ENCODE measurements around the gene SORL1.

Gene SORL1

DNA sequence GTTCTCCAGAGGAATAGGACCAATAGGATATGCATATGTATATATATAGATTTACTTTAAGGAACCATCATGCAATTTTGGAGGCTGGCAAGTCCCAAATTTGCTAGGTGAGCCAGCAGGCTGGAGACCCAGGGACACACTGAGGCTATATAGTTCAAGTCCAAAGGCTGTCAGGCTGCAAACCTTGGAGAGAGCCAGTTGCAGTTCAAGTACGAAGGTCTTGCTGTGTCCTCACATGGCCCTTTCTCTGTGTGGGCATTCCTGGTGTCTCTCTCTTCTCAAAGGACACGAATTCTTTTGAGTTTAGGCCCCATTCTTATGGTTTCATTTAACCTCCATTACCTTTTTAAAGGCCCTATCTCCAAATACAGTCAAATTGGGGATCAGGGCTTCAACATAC, 135.1 kb downstream of the SORL1 start:
- DNase-seq (ENCODE audit: low spot score) = no peak

DNA sequence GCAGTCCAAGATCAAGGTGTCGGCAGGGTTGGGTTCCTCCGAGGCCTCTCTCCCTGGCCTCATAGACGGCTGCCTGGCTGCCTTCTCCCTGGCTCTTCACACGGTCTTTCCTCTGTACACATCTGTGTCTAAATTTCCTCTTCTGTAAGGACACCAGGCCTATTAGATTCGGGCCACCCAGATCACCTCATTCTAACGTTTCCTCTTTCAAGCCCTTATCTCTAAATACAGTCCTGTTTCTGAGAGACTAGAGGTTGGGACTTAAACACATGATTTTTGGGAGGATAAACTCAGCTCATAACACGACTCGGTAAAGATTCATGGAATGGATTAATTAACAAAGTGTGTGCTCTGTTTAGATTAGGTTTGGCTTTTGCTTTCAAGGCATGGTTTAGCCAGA, 136.6 kb downstream of the SORL1 start:
- no peak for DNase-seq (ENCODE audit: low spot score)

DNA sequence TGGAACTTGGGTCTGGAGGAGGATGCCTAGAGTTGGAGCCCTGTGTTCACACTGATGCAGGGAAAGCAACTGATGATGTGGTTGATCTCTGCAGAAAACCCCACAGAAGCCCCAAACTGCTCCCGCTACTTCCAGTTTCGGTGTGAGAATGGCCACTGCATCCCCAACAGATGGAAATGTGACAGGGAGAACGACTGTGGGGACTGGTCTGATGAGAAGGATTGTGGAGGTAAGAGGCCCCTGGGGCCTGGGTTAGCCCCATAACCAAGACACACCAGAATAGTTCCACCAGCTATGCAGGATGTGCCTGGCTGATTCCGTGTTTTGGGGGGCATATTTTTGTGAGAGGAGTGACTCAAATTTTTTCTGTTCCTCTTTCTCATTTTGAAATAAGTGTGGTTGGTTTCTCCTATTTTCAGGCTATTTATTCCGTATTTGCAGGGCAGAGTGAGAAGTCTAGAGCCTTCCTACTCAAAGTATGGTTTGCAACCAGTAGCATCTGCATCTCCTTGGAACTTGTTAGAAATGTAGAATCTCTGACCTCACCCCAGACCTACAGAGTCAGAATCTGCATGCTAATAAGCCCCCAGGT, 137.9 kb downstream of the SORL1 start:
- DNase-seq (ENCODE audit: low spot score) = peak; percentile 44

DNA sequence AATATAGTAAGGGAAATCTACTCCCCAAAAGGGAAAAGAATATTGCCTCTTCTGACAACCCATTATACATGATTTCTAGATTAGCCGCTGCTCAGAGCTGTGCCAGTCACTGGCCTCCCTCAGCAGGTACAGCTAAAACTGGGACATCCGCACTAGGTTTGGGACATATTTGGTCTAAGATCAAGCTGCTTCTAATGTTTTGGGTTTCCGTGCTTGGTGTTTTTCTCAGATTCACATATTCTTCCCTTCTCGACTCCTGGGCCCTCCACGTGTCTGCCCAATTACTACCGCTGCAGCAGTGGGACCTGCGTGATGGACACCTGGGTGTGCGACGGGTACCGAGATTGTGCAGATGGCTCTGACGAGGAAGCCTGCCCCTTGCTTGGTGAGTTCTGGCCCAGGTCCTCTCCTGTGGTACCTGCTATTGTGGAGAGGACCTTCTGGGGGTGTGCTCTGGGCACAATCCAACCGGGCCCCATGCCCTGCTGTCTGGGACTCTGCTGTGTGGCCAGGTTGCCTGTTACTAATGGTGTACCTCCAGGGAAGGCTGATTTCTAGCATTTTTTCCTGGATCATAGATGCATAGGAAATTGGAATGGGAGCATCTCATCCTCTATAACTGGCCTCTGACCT, 138.8 kb downstream of the SORL1 start:
- DNase-seq (ENCODE audit: low spot score) = no peak

DNA sequence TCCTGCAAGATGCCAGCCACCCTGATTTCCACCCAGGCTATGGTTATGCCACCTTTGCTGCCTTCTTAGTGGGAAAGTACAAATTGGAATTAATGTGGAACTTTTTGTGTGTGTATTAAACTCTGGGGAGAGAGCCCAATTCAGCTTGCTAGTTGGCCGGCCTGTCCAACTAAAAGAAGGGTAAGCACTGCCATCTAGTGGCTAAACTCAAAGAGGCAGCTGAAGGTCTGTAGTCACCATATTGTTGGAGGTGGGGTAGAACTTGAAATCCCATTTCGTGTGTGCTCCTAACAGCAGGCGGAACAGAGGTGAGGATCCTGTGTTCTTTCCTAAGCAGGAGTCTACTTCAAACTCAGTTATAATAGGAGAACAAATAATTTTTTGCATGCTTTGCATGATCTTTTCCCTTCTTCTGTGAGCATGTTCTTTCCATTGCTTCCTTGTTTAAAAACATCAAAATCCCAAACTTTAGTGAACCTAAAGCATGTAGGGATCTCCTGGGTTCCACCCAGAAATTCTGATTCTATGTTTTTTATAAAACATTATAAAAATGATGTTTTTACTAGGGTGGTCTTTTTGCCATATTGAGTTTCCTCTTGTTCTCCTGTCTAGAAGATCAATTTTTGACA, 139.4 kb downstream of the SORL1 start:
- DNase-seq (ENCODE audit: low spot score) = peak; percentile 87

DNA sequence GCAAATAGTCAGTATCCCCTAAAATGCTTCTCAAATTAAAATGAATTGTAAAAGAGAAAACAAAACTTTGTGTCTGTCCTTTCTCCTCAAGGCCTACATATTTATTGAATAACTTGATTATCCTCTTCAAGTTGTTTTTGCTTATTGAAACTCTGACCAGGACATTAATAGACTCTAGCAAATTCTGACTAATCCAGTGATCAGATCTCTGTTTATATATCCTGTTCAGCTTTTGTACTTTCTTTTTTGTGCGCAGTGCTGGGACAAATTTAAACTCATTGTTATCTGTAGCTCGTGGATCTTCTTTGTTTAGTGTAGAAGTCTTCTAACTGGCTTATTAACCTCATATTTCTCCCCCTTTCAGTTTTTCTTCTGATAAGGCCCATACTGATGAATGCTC, 140.6 kb downstream of the SORL1 start:
- no peak for DNase-seq (ENCODE audit: low spot score)

DNA sequence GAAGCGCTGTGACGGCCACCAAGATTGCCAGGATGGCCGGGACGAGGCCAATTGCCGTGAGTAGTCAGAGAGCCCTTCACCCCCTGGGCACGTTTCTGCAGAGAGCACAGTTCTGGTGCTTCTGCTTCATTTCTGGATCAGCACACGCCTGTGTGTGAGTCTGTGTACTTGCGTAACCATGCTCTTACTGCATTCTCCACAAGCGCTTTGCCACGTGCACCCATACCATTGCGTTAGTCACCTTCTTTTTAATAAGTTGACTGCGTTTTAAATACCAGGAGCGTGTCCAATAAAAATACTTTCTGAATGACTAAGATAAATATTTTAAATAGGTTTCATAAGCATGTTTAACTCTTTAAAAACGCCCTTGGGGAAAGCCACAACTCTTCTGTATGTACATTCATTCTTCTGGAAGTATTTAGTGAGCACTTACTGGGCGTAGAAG, 143.6 kb downstream of the SORL1 start:
- no peak for DNase-seq (ENCODE audit: low spot score)

DNA sequence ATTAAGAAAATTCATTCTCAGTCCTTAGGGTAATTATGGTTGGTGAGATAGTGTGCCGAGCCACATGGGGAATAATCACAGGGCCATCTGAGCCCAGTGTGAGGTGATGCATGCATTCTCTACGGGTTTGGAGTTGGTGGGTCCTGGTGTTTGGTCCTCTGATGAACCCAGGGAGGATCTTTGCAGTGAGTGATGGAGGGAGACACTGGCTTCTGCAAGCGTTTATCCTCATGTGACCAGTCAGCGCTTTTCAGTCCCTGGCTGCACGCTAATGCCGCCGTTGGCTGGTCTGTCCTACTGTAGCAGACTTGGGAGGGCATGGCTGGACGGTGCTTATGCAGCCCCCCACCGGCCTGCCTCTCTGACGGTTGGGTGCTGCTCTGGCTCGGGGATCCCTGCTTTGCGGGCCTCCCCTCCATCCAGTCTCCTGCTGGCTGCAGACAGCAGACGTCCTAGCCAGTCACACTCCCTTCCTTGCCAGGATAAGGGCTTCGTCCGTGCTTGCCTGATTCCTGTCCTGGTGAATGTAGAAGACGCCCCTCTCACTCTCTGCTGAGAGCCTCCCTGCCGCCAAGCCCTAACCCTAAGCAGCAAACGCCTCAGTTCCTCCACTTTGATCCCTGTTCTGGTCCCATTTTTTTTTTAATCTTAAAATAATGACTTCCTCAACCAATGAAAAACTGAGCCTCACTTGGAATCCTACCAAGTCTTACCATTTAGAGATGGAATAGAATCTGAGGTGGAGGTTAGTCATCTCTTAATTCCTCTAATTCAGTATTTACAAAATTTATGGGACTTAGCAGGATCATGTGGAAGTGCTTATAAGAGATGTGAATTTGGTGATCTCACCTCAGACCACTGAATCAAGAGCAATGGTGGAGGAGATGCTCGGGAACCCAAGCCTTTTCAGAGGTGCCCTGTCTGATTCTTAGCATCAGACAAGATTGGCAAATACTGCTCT, 144.4 kb downstream of the SORL1 start:
- DNase-seq (ENCODE audit: low spot score) = no peak

DNA sequence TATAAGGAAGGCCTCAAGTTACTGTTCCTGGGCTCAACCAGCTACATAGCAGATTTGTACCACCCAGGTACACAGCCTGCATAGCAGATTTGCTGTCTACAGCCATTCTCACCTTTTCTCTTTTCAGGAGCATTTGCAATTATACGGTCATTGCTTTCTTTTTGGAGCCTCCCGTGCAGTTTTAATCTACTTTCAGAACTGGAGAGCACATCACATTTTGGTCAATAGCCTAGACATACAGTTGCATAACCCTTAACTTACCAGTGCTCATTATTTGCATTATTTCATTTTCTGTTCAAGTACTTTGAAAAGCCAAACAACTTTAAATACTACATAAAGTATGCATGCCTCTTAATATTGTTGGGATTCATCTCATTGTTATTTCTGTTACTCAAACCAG, 151.2 kb downstream of the SORL1 start:
- no peak for DNase-seq (ENCODE audit: low spot score)

DNA sequence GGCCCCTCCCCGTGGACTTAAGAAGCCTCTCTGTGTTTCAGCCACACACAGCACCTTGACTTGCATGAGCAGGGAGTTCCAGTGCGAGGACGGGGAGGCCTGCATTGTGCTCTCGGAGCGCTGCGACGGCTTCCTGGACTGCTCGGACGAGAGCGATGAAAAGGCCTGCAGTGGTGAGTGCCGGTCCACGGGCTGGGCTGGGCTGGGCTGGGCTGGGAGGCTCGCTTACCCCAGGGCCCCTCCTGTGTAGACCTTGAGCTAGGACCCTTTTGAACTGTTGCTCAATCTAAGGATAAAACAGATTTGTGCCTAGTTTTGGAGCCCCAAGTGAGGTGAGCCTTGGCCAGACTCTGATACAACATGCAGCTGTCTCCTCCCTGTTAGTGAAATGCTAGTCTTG, 152.0 kb downstream of the SORL1 start:
- no peak for DNase-seq (ENCODE audit: low spot score)

DNA sequence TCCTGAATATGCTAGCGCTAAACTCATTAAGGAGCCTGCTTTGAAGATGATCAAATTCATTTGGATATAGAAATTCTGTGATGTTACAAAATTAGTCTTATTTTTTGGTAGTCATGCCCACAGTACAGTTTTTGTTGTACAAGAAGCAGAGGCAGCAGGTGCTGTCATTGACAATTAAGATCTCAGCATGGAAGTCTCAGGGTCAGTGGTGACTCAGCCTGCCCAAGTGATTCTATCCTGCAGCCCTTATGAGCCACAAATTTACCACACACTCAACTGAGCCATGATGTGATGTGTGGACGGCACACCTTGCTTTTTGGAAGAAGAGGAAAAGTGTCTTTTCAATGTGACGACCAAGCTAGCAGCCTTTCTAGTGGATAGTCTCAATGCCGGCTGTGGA, 154.2 kb downstream of the SORL1 start:
- DNase-seq (ENCODE audit: low spot score) = no peak

DNA sequence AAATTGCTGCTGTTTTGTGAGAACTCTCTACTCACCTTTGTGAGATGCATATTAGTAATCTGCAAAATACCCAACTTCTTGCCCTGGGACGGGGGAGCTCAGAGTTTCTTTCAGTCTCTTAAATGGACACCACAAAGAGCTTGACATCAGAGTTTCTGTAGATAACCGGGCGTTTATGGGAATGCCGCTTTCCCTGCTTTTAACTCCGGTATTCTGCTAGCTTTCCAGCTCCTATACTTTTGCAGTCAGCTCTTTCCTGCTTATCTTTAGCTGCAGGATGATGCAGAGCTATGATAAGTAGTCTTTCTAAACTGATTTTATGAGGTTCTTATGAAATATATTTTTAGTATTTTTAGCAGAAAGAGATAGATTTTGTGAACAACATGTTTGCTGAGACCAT, 155.2 kb downstream of the SORL1 start:
- DNase-seq (ENCODE audit: low spot score) = no peak

DNA sequence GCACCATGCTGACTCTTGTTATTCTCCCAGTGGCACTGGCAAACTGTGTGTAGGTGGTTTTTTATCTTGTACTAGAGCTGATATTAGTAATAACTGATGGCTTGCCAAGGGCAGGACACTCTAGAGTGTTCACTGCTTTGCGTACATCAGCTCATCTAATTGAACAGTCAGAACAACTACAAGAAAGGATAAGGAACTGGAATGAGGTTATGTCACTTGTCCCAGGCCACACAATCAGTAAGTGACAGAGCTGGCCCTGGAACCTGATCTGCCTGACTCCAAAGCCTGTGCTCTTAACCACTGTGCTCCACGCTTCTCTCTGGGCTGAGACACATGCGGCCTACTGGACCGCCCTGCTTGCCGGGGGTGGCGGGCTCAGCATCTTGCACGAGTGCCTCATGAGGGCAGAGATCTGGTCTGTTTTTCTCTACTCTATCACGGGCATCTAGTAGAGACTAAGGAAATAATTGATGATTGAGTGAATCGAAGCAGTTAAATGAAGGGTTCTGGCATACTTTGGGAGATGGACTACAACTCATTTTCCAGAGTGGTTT, 156.5 kb downstream of the SORL1 start:
- DNase-seq (ENCODE audit: low spot score) = no peak

DNA sequence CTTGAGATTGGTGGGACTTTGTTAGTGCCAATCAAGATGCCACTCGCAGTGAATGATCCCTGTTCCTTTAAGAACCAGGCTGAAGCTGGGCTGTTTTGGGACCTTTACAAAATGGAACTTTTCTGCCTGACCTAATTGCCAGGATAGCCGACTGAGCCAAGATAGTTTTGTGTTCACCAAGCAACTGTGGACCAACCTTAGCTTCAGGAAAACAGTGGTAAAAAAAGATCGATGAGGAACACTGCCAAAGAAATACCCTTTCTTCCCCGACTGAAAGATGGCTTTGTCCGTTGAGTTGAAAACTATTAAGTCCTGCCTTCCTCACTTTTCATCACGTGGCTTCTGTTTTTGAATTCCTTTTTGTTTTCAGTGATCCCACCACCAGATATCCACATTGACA, 158.6 kb downstream of the SORL1 start:
- no peak for DNase-seq (ENCODE audit: low spot score)

DNA sequence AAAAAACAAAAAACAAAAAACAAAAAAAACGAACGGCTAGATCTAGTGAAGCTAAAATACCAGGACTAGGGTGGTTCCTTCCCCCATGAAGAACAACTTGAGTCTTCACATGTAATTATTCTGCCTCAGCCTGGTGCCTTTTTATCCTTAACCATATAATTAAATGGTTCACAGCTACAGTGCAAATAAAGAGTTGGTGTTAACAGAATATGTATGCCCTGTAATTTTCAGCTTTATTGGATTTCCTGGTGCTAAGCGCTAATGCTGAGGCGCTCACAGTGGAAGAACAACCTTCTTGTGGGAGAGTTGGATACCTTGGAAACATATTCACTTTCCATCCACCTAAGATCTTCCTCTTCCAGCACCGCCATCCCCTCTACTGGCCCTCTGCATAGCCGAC, 159.1 kb downstream of the SORL1 start:
- no peak for DNase-seq (ENCODE audit: low spot score)

DNA sequence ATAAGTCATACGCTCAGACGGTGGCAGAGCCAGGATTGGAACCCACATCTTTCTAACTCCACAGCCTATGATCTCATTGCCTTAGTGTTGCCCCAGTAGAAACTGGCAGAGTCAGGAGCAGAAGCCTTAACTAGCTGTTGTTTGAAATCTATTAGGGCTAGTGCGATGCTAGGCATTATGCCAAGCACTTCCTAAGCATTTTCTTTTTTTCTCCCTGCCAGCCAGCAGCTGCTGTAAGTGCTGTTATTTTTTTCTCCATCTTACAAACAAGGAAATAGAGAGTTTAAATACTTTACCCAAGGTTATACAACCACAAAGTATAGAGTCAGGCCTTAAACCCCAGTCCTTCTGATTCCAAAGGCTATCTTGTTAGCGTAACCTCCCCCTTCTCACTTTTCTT, 161.6 kb downstream of the SORL1 start:
- no peak for DNase-seq (ENCODE audit: low spot score)

DNA sequence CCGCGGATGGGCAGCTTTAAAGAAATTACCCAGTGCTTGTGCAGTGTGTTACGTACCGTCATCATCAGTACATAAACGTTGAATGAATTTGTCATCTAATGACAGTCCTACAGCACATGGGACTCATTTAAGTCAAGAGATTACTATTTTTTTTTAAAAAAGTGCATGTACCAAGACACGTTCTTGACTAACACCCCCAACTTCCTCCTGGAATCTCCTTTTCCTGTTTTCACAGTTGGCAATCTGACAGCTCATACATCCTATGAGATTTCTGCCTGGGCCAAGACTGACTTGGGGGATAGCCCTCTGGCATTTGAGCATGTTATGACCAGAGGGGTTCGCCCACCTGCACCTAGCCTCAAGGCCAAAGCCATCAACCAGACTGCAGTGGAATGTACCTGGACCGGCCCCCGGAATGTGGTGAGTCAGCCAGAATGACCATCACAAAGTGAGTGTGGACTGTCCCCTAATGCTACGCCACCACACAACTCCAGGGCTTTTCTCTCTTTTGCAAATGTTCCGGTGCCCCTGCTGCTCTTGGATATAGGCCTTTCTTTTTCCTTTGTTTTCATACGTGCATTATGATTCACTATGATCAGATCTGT, 162.6 kb downstream of the SORL1 start:
- no peak for DNase-seq (ENCODE audit: low spot score)

DNA sequence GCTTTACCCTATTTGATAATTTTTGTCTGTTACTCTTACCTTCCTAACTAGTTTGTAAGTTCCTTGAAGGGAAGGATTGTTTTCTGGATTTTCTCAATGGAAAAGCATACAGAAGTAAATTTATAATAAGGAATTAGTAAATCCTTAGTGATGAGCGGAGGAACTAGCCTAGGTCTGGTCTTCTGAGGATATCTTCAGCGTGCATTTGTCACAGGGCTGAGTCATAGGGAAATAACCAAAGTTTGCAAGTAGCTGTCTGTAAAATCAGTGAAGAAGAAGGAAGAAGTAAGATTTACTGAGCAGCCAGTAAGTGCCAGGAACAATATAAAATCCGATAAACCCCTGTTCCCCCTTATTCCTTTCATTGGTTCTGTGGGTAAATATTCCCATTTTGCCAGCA, 163.4 kb downstream of the SORL1 start:
- no peak for DNase-seq (ENCODE audit: low spot score)

DNA sequence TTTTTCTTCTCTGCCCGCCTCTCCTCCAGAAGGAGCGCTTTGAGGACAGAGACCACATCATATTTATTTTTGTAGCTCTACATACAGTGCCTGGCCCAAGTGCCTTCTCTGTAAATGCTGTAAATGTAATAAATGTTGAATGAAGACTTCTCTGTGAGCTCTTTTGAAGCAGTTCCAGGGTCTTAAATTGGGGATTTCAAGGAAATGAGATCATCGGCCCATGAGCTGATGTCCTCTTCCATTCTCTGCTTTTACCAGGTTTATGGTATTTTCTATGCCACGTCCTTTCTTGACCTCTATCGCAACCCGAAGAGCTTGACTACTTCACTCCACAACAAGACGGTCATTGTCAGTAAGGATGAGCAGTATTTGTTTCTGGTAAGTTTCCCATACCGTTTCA, 166.4 kb downstream of the SORL1 start:
- no peak for DNase-seq (ENCODE audit: low spot score)

DNA sequence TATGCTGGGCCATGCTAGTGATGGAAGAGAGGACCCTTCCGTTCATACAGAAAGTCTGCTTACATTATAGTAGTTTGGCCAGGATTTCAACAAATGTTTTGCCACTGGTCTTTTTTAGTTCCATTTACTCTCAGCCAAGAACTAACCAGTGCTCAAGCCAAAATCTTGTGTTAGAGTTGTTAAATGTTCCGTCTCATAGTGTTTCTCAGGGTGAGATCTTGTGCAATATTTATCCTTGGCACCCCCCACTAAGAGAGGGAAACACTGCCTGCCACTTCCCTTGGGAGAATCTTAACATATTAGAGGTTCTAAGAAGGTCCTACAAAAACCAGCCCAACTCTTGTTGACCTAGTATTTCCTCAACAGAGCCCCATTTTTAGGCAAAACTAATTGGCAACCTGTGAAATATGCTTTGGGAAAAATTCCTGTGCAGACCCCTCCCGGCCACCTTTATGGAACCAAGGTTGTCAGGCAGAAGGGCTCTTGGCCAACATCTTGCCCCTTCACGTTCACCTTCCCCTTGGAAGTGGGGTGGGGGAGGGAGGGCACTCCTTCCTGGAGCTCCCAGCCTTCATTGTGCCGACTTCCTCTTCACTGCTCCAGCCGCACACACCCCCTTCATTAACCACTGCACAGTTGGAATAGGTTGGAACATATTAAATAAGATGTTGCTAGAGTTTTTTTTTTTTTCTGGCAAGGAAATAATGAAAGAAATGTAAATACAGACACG, 173.8 kb downstream of the SORL1 start:
- DNase-seq (ENCODE audit: low spot score) = no peak

DNA sequence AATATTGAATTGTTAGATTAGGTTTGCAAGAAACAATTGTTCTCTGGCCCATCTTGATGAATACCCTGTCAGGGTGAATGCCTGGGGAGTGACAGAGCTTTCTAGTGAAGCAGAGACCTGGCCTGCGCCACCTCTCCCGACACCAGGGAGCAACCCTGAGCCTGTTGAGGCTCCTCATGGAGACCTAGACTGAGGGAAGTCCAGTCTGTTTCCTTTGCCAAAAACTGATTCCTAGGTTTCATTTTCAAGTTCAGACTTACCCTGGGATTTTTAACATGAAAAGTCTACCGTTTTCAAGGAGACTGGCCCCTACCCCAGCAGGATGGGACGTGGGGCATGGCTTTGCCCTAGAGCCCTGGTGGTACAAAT, 174.4 kb downstream of the SORL1 start:
- DNase-seq (ENCODE audit: low spot score) = no peak

All from activated CD4-positive, alpha-beta T cell treated with anti-CD3 and anti-CD28 coated beads, Interleukin-2, Interleukin-4, amounts not matched to agents 100 ng/mL and 50 ng/mL, durations not matched to agents 16 hours and 8 hours (primary cell).